Measurements from ENCODE around the gene UBE2R2. TPM values are rescaled to one million over a fixed set of nuclear protein-coding genes. Genes with fewer than 3 reads are reported as not detected.

The UBE2R2 gene
- total and polyA plus RNA-seq, 2 donors (not counting 1 experiment from before 2014, with no cell fraction given) = 23.9 to 57.1 TPM

DNA sequence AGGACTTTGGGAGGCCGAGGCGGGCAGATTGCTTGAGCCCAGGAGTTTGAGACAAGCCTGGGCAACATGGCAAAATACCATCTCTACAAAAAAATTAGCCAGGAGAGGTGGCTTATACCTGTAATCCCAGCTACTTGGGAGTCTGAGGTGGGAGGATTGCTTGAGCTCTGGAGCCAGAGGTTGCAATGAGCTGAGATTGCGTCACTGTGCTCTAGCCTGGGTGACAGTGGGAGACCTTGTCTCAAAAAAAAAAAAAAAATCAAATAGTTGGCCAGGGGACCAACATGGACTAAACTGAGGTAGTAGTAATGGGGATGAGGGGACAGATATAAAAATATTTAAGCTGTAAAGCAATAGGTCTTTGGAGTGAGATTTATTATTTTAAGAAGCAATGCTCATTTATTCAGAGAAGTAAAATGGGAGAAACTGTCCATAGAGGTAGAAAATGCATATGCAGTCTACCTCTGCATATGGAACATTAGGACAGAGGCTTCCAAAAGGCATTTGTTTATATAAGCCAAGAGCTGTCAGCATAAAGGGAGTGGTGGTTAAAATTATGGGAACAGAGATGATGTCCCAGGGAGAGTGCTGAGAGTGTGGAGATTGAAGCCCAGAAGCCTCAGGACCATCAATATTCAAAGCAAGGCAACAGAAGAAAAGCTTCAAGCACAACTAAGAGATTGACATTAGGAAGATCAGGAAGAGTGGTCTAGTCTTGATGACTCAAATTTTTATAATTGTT is 98.1 kb downstream of the UBE2R2 start:
- Histone ChIP-seq H3K27me3 (ENCODE audit: control insufficient read depth, insufficient read depth, low read length) (no peaks in the 10 kb centered on the region), H3K9ac (ENCODE audit: insufficient read depth, low read length) (no peak overlapping the region), H3K79me2 (ENCODE audit: control insufficient read depth, insufficient read depth, low read length) (peaks cover 6% of the 10 kb centered on the region), H4K20me1 (ENCODE audit: control insufficient read depth, extremely low read depth, insufficient read depth, low read length) (no peaks in the 10 kb centered on the region), H3K36me3 (ENCODE audit: control insufficient read depth, insufficient read depth, low read length) (peaks cover 4% of the 10 kb centered on the region), H3K27ac (ENCODE audit: insufficient read depth, low read length) (no peak overlapping the region), H3K4me1 (ENCODE audit: control insufficient read depth, extremely low read depth, insufficient read depth, low read length) (no peaks in the 10 kb centered on the region), H3K9me3 (ENCODE audit: control insufficient read depth, insufficient read depth, low read depth, low read length) (no peaks in the 10 kb centered on the region), H2AFZ (ENCODE audit: low read length) (no peak overlapping the region), H3K4me2 (ENCODE audit: extremely low read depth, insufficient read depth, low read length) (no peak overlapping the region), H3K4me3 (replicated peaks in 1 of 4; ENCODE audit: control extremely low read depth in 1 of 4, insufficient read depth in 1 of 4, low read depth in 3 of 4, low read length in 4 of 4) (no peak overlapping the region)
- DNase-seq (ENCODE audit: low read depth in 2 of 2) = no peak
- TF ChIP-seq EZH2 (IDR thresholded peaks at IDR 0.05; ENCODE audit: low read length, missing control alignments) = no peak
- TF ChIP-seq, protein P1, sequence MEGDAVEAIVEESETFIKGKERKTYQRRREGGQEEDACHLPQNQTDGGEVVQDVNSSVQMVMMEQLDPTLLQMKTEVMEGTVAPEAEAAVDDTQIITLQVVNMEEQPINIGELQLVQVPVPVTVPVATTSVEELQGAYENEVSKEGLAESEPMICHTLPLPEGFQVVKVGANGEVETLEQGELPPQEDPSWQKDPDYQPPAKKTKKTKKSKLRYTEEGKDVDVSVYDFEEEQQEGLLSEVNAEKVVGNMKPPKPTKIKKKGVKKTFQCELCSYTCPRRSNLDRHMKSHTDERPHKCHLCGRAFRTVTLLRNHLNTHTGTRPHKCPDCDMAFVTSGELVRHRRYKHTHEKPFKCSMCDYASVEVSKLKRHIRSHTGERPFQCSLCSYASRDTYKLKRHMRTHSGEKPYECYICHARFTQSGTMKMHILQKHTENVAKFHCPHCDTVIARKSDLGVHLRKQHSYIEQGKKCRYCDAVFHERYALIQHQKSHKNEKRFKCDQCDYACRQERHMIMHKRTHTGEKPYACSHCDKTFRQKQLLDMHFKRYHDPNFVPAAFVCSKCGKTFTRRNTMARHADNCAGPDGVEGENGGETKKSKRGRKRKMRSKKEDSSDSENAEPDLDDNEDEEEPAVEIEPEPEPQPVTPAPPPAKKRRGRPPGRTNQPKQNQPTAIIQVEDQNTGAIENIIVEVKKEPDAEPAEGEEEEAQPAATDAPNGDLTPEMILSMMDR (conservative IDR thresholded peaks at IDR 0.05 in 1 of 2, IDR thresholded peaks at IDR 0.05 in 1 of 2; ENCODE audit: low read depth in 1 of 2, low read length in 2 of 2) = no peak

DNA sequence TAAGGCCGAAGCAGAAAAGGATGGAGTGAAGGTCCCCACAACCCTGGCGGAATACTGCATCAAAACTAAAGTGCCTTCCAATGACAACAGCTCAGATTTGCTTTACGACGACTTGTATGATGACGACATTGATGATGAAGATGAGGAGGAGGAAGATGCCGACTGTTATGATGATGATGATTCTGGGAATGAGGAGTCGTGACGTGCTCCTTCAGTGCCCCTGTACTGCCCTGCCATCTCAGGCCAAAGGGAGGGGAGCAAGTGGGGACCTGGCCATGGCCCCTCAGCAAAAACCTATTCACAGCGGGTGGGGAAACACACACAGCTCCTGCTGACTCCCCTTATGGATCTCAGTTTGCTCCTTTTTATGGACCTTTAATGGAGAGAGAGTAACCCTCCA is 100.1 kb downstream of the UBE2R2 start:
- no peak overlapping the region for H3K4me2 ChIP-seq (ENCODE audit: extremely low read depth, insufficient read depth, low read length)
- TF ChIP-seq EZH2 (IDR thresholded peaks at IDR 0.05; ENCODE audit: low read length, missing control alignments) = no peak
- TF ChIP-seq, protein P1 (conservative IDR thresholded peaks at IDR 0.05 in 1 of 2, IDR thresholded peaks at IDR 0.05 in 1 of 2; ENCODE audit: low read depth in 1 of 2, low read length in 2 of 2) = no peak
- no peaks in the 10 kb centered on the region for H3K4me1 ChIP-seq (ENCODE audit: control insufficient read depth, extremely low read depth, insufficient read depth, low read length)
- H4K20me1 ChIP-seq (ENCODE audit: control insufficient read depth, extremely low read depth, insufficient read depth, low read length) = no peaks in the 10 kb centered on the region
- H3K4me3 ChIP-seq (replicated peaks in 1 of 4; ENCODE audit: control extremely low read depth in 1 of 4, insufficient read depth in 1 of 4, low read depth in 3 of 4, low read length in 4 of 4) = no peak overlapping the region
- H3K9ac ChIP-seq (ENCODE audit: insufficient read depth, low read length) = no peak overlapping the region
- H3K79me2 ChIP-seq (ENCODE audit: control insufficient read depth, insufficient read depth, low read length) = peaks cover 2% of the 10 kb centered on the region
- DNase-seq (ENCODE audit: low read depth in 2 of 2) = no peak
- H3K27ac ChIP-seq (ENCODE audit: insufficient read depth, low read length) = no peak overlapping the region
- H3K27me3 ChIP-seq (ENCODE audit: control insufficient read depth, insufficient read depth, low read length) = no peaks in the 10 kb centered on the region
- H3K36me3 ChIP-seq (ENCODE audit: control insufficient read depth, insufficient read depth, low read length) = peaks cover 6% of the 10 kb centered on the region
- no peak overlapping the region for H2AFZ ChIP-seq (ENCODE audit: low read length)
- H3K9me3 ChIP-seq (ENCODE audit: control insufficient read depth, insufficient read depth, low read depth, low read length) = no peaks in the 10 kb centered on the region

DNA sequence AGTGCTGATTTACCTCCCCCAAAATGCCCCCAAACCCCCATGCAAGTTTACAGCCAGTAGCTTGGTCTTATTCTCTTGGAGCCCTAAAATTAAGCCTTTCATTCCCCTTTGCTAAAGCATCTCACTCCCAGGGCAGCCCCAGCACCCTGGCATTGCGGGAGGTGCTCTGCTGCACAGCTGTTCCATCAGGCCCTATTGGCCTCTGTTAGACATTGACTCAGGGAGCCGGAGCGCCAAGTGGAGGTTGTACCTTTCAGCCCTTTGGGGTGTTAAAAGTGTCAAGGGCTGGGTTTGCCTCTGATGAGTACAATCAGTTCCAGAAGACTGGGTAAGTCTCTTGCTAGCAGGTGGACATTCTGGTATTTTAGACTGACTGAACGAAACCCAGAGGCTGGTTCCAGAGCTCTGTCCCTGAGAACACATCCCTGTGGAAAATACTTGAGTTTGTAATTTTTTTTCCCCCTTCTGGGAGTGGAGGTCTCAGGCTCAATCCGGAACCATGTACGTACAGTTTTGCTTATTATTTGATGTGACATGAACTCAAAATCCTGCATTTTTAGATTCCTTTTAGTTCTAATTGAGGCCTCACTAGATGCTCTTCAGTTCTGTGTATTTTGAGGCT is 102.4 kb downstream of the UBE2R2 start:
- H3K4me3 ChIP-seq (replicated peaks in 1 of 4; ENCODE audit: control extremely low read depth in 1 of 4, insufficient read depth in 1 of 4, low read depth in 3 of 4, low read length in 4 of 4) = no peak overlapping the region
- H3K27ac ChIP-seq (ENCODE audit: insufficient read depth, low read length) = no peak overlapping the region
- no peak overlapping the region for H3K4me2 ChIP-seq (ENCODE audit: extremely low read depth, insufficient read depth, low read length)
- H4K20me1 ChIP-seq (ENCODE audit: control insufficient read depth, extremely low read depth, insufficient read depth, low read length) = no peaks in the 10 kb centered on the region
- H3K79me2 ChIP-seq (ENCODE audit: control insufficient read depth, insufficient read depth, low read length) = peaks cover 2% of the 10 kb centered on the region
- peaks cover 27% of the 10 kb centered on the region for H3K36me3 ChIP-seq (ENCODE audit: control insufficient read depth, insufficient read depth, low read length)
- no peaks in the 10 kb centered on the region for H3K9me3 ChIP-seq (ENCODE audit: control insufficient read depth, insufficient read depth, low read depth, low read length)
- H3K4me1 ChIP-seq (ENCODE audit: control insufficient read depth, extremely low read depth, insufficient read depth, low read length) = no peaks in the 10 kb centered on the region
- H3K27me3 ChIP-seq (ENCODE audit: control insufficient read depth, insufficient read depth, low read length) = no peaks in the 10 kb centered on the region
- no peak overlapping the region for H3K9ac ChIP-seq (ENCODE audit: insufficient read depth, low read length)
- DNase-seq (ENCODE audit: low read depth in 2 of 2) = no peak
- TF ChIP-seq EZH2 (IDR thresholded peaks at IDR 0.05; ENCODE audit: low read length, missing control alignments) = no peak
- TF ChIP-seq, protein P1 (conservative IDR thresholded peaks at IDR 0.05 in 1 of 2, IDR thresholded peaks at IDR 0.05 in 1 of 2; ENCODE audit: low read depth in 1 of 2, low read length in 2 of 2) = no peak
- no peak overlapping the region for H2AFZ ChIP-seq (ENCODE audit: low read length)

Data from fibroblast of lung (primary cell).